ENCODE results near the gene ZBTB34.

DNA sequence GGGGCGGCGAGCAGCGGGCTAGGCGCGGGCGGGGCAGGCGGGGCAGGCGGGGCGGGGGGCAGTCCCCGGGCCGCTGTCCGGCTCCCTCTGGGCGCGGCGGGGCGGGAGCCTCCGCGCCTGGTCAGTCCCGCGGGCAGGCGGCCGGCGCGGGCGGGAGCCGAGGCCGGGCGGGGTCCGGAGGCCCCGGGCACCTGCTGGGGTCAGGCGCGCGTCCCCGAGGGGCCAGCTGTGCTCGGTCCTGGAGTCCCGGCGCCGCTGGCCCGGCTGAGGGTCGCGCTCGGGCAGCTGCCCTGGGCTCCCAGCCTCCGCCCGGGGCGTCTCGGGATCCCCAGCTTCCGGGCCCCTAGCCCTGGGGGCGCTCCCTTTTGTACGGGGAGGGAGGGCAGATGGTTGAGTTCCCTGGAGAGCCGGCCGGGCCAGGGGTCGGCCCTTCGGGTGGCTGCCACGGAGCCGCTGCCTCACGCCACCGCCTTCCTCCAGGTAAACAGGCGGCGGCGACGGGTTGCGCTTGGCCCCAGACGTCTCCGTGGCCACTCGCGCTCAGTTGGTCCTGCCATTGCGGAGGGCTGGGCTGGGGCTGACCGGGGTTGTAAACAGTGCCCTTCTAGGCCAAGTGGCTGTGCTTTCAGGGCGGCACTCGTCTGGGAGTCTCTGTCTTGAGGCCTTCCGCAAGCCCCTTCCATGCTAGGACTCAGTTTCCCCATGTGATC is 473 bp downstream of the ZBTB34 start:
- no peak for TF ChIP-seq EP300 (IDR thresholded peaks at IDR 0.05)
- TF ChIP-seq, protein P1, sequence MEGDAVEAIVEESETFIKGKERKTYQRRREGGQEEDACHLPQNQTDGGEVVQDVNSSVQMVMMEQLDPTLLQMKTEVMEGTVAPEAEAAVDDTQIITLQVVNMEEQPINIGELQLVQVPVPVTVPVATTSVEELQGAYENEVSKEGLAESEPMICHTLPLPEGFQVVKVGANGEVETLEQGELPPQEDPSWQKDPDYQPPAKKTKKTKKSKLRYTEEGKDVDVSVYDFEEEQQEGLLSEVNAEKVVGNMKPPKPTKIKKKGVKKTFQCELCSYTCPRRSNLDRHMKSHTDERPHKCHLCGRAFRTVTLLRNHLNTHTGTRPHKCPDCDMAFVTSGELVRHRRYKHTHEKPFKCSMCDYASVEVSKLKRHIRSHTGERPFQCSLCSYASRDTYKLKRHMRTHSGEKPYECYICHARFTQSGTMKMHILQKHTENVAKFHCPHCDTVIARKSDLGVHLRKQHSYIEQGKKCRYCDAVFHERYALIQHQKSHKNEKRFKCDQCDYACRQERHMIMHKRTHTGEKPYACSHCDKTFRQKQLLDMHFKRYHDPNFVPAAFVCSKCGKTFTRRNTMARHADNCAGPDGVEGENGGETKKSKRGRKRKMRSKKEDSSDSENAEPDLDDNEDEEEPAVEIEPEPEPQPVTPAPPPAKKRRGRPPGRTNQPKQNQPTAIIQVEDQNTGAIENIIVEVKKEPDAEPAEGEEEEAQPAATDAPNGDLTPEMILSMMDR (IDR thresholded peaks at IDR 0.05), result no peak
